Measurements from ENCODE around the gene EPN2.

GRCh38 chr17:19305256-19305655 lies 68.1 kb downstream of the EPN2 start:
- TF ChIP-seq TAF1 (IDR thresholded peaks at IDR 0.05; ENCODE audit: borderline replicate concordance, insufficient read depth, low read length) (no peak), POLR2AphosphoS5 (IDR thresholded peaks at IDR 0.05; ENCODE audit: low read depth, low read length) (no peak), REST (IDR thresholded peaks at IDR 0.05; ENCODE audit: insufficient read depth in 1 of 2, low read depth in 2 of 2, low read length in 2 of 2) (no peak)
